HepG2 (cell line): Measurements from ENCODE around the gene UTS2R. TPM values are rescaled to one million over a fixed set of nuclear protein-coding genes. Genes with fewer than 3 reads are reported as not detected.

Experiments used
- ATF4 ChIP-seq, 2 experiments: fragments of 450-650 bp in 1 of 2; sonication (generic) in 1 of 2; formaldehyde crosslinking; IDR thresholded peaks; 2 replicates each; pipeline versions ENCODE4 v1.5.0 to v1.8.0; 2020 to 2022; ENCODE audit warnings: mild to moderate bottlenecking in 1 of 2, missing genetic modification reagents in 1 of 2
- FUBP1 ChIP-seq: sonication (generic); formaldehyde crosslinking; IDR thresholded peaks from 2 replicates; pipeline ENCODE4 v1.5.1; 2020; ENCODE audit warnings: missing genetic modification reagents, mild to moderate bottlenecking, borderline replicate concordance
- GZF1 ChIP-seq: sonication (generic); formaldehyde crosslinking; IDR thresholded peaks from 2 replicates; pipeline ENCODE4 v1.5.1; 2020; ENCODE audit warnings: mild to moderate bottlenecking, missing genetic modification reagents
- HNF4G ChIP-seq, 2 experiments: sonication (generic) in 1 of 2; formaldehyde crosslinking in 1 of 2; IDR thresholded peaks; 2 replicates each; pipeline versions ENCODE4 v1.4.0 to v1.6.1; 2011 to 2020; ENCODE audit warnings: borderline replicate concordance in 2 of 2, low read depth in 2 of 2, mild to moderate bottlenecking in 2 of 2, low read length in 1 of 2, missing genetic modification reagents in 1 of 2, moderate library complexity in 1 of 2
- JUNB ChIP-seq: sonication (generic); formaldehyde crosslinking; IDR thresholded peaks from 2 replicates; pipeline ENCODE4 v1.8.0; 2022; ENCODE audit warnings: missing genetic modification reagents, mild to moderate bottlenecking, borderline replicate concordance
- KDM2A ChIP-seq: sonication (generic); formaldehyde crosslinking; IDR thresholded peaks from 2 replicates; pipeline ENCODE4 v1.4.0; 2020; ENCODE audit warnings: low read depth, missing genetic modification reagents, borderline replicate concordance
- KDM6A ChIP-seq: IDR thresholded peaks from 2 replicates; pipeline ENCODE4 v1.6.1; 2016; ENCODE audit warnings: low read depth
- KLF12 ChIP-seq: sonication (generic); formaldehyde crosslinking; IDR thresholded peaks from 2 replicates; pipeline ENCODE4 v1.4.0; 2020; ENCODE audit warnings: missing genetic modification reagents, borderline replicate concordance
- MEIS2 ChIP-seq: sonication (generic); formaldehyde crosslinking; IDR thresholded peaks from 2 replicates; pipeline ENCODE4 v1.9.0; 2021; ENCODE audit warnings: mild to moderate bottlenecking, missing genetic modification reagents
- NR2F2 ChIP-seq: IDR thresholded peaks from 2 replicates; pipeline ENCODE4 v1.6.1; 2012; ENCODE audit warnings: low read depth, inconsistent platforms, borderline replicate concordance
- RARG ChIP-seq: sonication (generic); formaldehyde crosslinking; IDR thresholded peaks from 2 replicates; pipeline ENCODE4 v1.4.0; 2020; ENCODE audit warnings: low read depth, mild to moderate bottlenecking, missing genetic modification reagents
- RORA ChIP-seq: sonication (generic); formaldehyde crosslinking; IDR thresholded peaks from 2 replicates; pipeline ENCODE4 v1.5.0; 2020; ENCODE audit warnings: mild to moderate bottlenecking, missing genetic modification reagents, moderate library complexity
- ZFY ChIP-seq: sonication (generic); formaldehyde crosslinking; IDR thresholded peaks from 2 replicates; pipeline ENCODE4 v1.4.0; 2020; ENCODE audit warnings: missing genetic modification reagents
- ZNF160 ChIP-seq: sonication (generic); formaldehyde crosslinking; IDR thresholded peaks from 2 replicates; pipeline ENCODE4 v1.8.0; 2022; ENCODE audit warnings: mild to moderate bottlenecking, inconsistent platforms, missing genetic modification reagents
- ZNF414 ChIP-seq: sonication (generic); formaldehyde crosslinking; IDR thresholded peaks from 2 replicates; pipeline ENCODE4 v1.5.0; 2020; ENCODE audit warnings: missing genetic modification reagents
- ZNF484 ChIP-seq: sonication (generic); formaldehyde crosslinking; IDR thresholded peaks from 2 replicates; pipeline ENCODE4 v1.5.1; 2020; ENCODE audit warnings: mild to moderate bottlenecking, low read depth, missing genetic modification reagents, borderline replicate concordance
- ZNF549 ChIP-seq: sonication (generic); formaldehyde crosslinking; IDR thresholded peaks from 2 replicates; pipeline ENCODE4 v1.5.0; 2020; ENCODE audit warnings: missing genetic modification reagents
- ZNF883 ChIP-seq: sonication (generic); formaldehyde crosslinking; IDR thresholded peaks from 2 replicates; pipeline ENCODE4 v1.5.1; 2020; ENCODE audit warnings: mild to moderate bottlenecking, missing genetic modification reagents; ENCODE audit errors: not compliant biosample characterization
- ZSCAN9 ChIP-seq: IDR thresholded peaks from 2 replicates; pipeline ENCODE4 v1.6.1; 2016; ENCODE audit warnings: borderline replicate concordance
- polyA plus RNA-seq, 8 experiments: library from polyadenylated mRNA; depleted of rRNA in 3 of 8; stranded (reverse) in 7 of 8; unstranded in 1 of 8; fragments of >200 nt; fragmentation: Illumina TruSeq in 4 of 8; extraction: Trizol in 4 of 8; gene quantifications; 2 replicates each; pipeline versions ENCODE4 v1.2.1 to v1.2.3, GENCODE V29; 2011 to 2016; ENCODE audit warnings: low read depth in 4 of 8, missing spikeins in 1 of 8, mixed read lengths in 1 of 8; ENCODE audit not compliant: insufficient read depth in 1 of 8
- total RNA-seq, 5 experiments: library from RNA; depleted of rRNA; stranded (reverse); fragments of >200 nt; fragmentation: Illumina TruSeq; extraction: Trizol; gene quantifications; 2 replicates each; pipeline ENCODE4 v1.2.3, GENCODE V29; 2016; ENCODE audit warnings: low read depth in 1 of 5
- TF ChIP-seq, protein P1 (sequence below): sonication (generic); formaldehyde crosslinking; conservative IDR thresholded peaks from 2 replicates; pipeline ENCODE4 v1.4.0; 2020; ENCODE audit warnings: missing genetic modification reagents
- TF ChIP-seq, protein P2 (sequence below): sonication (generic); formaldehyde crosslinking; conservative IDR thresholded peaks from 2 replicates; pipeline ENCODE4 v1.4.0; 2020; ENCODE audit warnings: missing genetic modification reagents

The UTS2R gene
- total and polyA plus RNA-seq, 2 of the 13 experiments (the other 11 are each of a cell fraction or from before 2014, with no cell fraction given) = 0.13 to 0.15 TPM

DNA sequence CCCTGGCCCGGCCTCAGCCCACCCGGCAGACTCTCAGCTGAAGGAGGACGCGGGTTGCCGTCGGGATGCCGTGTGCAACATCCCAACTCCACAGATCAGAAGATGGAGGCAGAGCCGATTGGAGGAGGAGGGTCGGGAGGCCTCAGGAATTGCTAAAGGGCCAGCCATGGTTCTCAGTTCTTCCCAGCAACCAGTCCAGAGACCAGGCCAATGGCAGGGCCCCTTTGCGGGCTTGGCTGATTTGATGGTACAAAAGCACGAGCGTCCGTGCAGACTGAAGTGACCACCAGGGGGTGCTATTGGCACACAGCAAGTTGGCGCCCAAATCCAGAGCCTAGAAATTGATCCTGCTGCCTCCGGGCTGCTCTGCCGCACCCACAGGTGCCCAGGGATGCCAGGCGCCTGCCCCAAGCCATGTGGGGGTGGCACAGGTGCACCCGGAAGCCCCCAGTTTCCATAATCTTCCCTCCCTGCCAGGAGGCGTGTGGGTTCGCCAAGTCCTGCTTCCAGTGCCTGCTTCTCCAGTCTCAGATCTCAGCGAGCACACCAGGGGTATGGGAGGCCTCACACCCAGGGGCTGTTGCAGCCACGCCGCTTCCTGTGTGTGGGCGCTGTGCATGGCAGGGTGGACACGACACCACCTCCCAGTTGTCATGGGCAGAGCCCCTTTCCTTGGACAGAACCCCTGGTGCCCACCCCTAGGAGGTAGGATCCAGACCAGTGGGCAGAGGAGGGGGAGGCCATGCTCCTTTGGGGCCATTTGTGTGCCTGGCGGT lies 19.7 kb upstream of the UTS2R start (continued):
- peak; percentile 10; the same call in 1 of the 2 replicates for TF ChIP-seq HNF4G (IDR thresholded peaks at IDR 0.05; ENCODE audit: borderline replicate concordance, low read depth, low read length)
- TF ChIP-seq HNF4G (CRISPR knock-in tag; IDR thresholded peaks at IDR 0.05; ENCODE audit: borderline replicate concordance, low read depth) = no peak
- 0 out of 2 replicates have a peak, but pooled peaks have one; percentile 38 for TF ChIP-seq MEIS2 (CRISPR knock-in tag)
- no peak for TF ChIP-seq ZNF883 (CRISPR knock-in tag)
- no peak for TF ChIP-seq GZF1 (CRISPR knock-in tag)
- TF ChIP-seq ZSCAN9 (CRISPR knock-in tag) = peak; percentile 82; the same call in 1 of the 2 replicates
- TF ChIP-seq RARG (CRISPR knock-in tag) = no peak
- TF ChIP-seq, protein P1, sequence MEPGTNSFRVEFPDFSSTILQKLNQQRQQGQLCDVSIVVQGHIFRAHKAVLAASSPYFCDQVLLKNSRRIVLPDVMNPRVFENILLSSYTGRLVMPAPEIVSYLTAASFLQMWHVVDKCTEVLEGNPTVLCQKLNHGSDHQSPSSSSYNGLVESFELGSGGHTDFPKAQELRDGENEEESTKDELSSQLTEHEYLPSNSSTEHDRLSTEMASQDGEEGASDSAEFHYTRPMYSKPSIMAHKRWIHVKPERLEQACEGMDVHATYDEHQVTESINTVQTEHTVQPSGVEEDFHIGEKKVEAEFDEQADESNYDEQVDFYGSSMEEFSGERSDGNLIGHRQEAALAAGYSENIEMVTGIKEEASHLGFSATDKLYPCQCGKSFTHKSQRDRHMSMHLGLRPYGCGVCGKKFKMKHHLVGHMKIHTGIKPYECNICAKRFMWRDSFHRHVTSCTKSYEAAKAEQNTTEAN (CRISPR knock-in tag) = no peak
- TF ChIP-seq KDM2A (CRISPR knock-in tag) = no peak; the same call in 1 of the 2 replicates
- no peak for TF ChIP-seq ATF4 (CRISPR knock-in tag; IDR thresholded peaks at IDR 0.05)
- TF ChIP-seq ZFY = peak; percentile 54
- no peak for TF ChIP-seq KDM6A (CRISPR knock-in tag)
- TF ChIP-seq ZNF484 (CRISPR knock-in tag) = no peak
- TF ChIP-seq, protein P2, sequence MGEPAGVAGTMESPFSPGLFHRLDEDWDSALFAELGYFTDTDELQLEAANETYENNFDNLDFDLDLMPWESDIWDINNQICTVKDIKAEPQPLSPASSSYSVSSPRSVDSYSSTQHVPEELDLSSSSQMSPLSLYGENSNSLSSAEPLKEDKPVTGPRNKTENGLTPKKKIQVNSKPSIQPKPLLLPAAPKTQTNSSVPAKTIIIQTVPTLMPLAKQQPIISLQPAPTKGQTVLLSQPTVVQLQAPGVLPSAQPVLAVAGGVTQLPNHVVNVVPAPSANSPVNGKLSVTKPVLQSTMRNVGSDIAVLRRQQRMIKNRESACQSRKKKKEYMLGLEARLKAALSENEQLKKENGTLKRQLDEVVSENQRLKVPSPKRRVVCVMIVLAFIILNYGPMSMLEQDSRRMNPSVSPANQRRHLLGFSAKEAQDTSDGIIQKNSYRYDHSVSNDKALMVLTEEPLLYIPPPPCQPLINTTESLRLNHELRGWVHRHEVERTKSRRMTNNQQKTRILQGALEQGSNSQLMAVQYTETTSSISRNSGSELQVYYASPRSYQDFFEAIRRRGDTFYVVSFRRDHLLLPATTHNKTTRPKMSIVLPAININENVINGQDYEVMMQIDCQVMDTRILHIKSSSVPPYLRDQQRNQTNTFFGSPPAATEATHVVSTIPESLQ = 0 out of 2 replicates have a peak, but pooled peaks have one; percentile 85
- no peak for TF ChIP-seq NR2F2
- TF ChIP-seq ZNF549 (CRISPR knock-in tag) = no peak
- no peak for TF ChIP-seq KLF12 (CRISPR knock-in tag)
- TF ChIP-seq RORA (CRISPR knock-in tag) = no peak
- no peak for TF ChIP-seq FUBP1
- TF ChIP-seq ZNF160 (CRISPR knock-in tag) = no peak
- no peak; the same call in 1 of the 2 replicates for TF ChIP-seq ZNF414
- no peak for TF ChIP-seq JUNB (CRISPR knock-in tag)
